ENCODE measurements around the gene ELP1. TPM values are rescaled to one million over a fixed set of nuclear protein-coding genes. Genes with fewer than 3 reads are reported as not detected.
"Not testable (repeated sequence)": the region's sequence is repeated elsewhere in the genome, so short reads cannot be mapped to it uniquely, and the experiment has no call there.

Gene ELP1
- total RNA-seq, 1 donor from 2014 or later, result 20.1 TPM

- no peak for ATAC-seq (ENCODE audit: poor library complexity)
- intact Hi-C loops (cut with DNase I), result loop anchor here (10.0 kb wide), 1 partner anchor 510 kb away; no protein-coding TSS in a partner anchor
- no peak for DNase-seq
Measured at GRCh38 chr9:108894225-108894997, 39.5 kb downstream of the ELP1 start.

- ATAC-seq (ENCODE audit: poor library complexity), result peak; percentile 79
- intact Hi-C loops (cut with DNase I), result loop anchor here (10.0 kb wide), 1 partner anchor 515 kb away; no protein-coding TSS in a partner anchor
- no peak for DNase-seq
Measured at GRCh38 chr9:108889649-108890067, 44.3 kb downstream of the ELP1 start.

- DNase-seq; intact Hi-C loops (cut with DNase I); ATAC-seq (ENCODE audit: poor library complexity): not testable (repeated sequence)
Measured at GRCh38 chr9:108886594-108887271, 47.2 kb downstream of the ELP1 start.

GRCh38 chr9:108885643-108886348, 48.1 kb downstream of the ELP1 start:
- no peak for DNase-seq
- peak; percentile 34 for ATAC-seq (ENCODE audit: poor library complexity)
- intact Hi-C loops (cut with DNase I), result no loop called here

GRCh38 chr9:108884701-108885100, 49.2 kb downstream of the ELP1 start:
- DNase-seq, result no peak
- intact Hi-C loops (cut with DNase I), result no loop called here
- no peak for ATAC-seq (ENCODE audit: poor library complexity)

GRCh38 chr9:108883085-108883484, 50.8 kb downstream of the ELP1 start:
- no peak for DNase-seq
- no peak for ATAC-seq (ENCODE audit: poor library complexity)
- intact Hi-C loops (cut with DNase I), result no loop called here

- intact Hi-C loops (cut with DNase I), result no loop called here
- ATAC-seq (ENCODE audit: poor library complexity), result no peak
- DNase-seq, result no peak
Measured at GRCh38 chr9:108882052-108882888, 51.7 kb downstream of the ELP1 start.

- no peak for ATAC-seq (ENCODE audit: poor library complexity)
- no peak for DNase-seq
- intact Hi-C loops (cut with DNase I), result no loop called here
Measured at GRCh38 chr9:108880738-108881316, 53.1 kb downstream of the ELP1 start.

- intact Hi-C loops (cut with DNase I), result no loop called here
- DNase-seq, result no peak
- no peak for ATAC-seq (ENCODE audit: poor library complexity)
Measured at GRCh38 chr9:108877524-108877923, 56.4 kb downstream of the ELP1 start.

- no peak for DNase-seq
- intact Hi-C loops (cut with DNase I), result no loop called here
- ATAC-seq (ENCODE audit: poor library complexity), result no peak
Measured at GRCh38 chr9:108876425-108876824, 57.5 kb downstream of the ELP1 start.

- ATAC-seq (ENCODE audit: poor library complexity), result no peak
- no peak for DNase-seq
- intact Hi-C loops (cut with DNase I), result no loop called here
Measured at GRCh38 chr9:108874058-108874788, 59.7 kb downstream of the ELP1 start.

- DNase-seq (no peak), ATAC-seq (ENCODE audit: poor library complexity) (no peak)
- intact Hi-C loops (cut with DNase I), result no loop called here
Measured at GRCh38 chr9:108869092-108869725, 64.7 kb downstream of the ELP1 start.

GRCh38 chr9:108867829-108868228, 66.1 kb downstream of the ELP1 start:
- no peak for ATAC-seq (ENCODE audit: poor library complexity)
- DNase-seq, result no peak
- intact Hi-C loops (cut with DNase I), result no loop called here

GRCh38 chr9:108867116-108867515, 66.8 kb downstream of the ELP1 start:
- ATAC-seq (ENCODE audit: poor library complexity), result no peak
- DNase-seq, result no peak
- intact Hi-C loops (cut with DNase I), result no loop called here

- DNase-seq (no peak), ATAC-seq (ENCODE audit: poor library complexity) (peak; percentile 71)
- intact Hi-C loops (cut with DNase I), result no loop called here
Measured at GRCh38 chr9:108866001-108866420, 67.9 kb downstream of the ELP1 start.

- DNase-seq, result no peak
- intact Hi-C loops (cut with DNase I), result no loop called here
- ATAC-seq (ENCODE audit: poor library complexity), result peak; percentile 29
Measured at GRCh38 chr9:108865037-108865436, 68.9 kb downstream of the ELP1 start.

GRCh38 chr9:108864446-108864845, 69.5 kb downstream of the ELP1 start:
- no peak for DNase-seq
- intact Hi-C loops (cut with DNase I), result no loop called here
- ATAC-seq (ENCODE audit: poor library complexity), result no peak
